Sigmoid colon (tissue), 7 donors: ENCODE results near the gene SMARCC1. TPM values are rescaled to one million over a fixed set of nuclear protein-coding genes. Genes with fewer than 3 reads are reported as not detected.
A peak's percentile ranks its signal among the peaks of the same experiment; 100 is the strongest.

Experiments used
- DNase-seq: peaks from one replicate; pipeline ENCODE4 v3.0.0-alpha.2; 2019
- H3K27ac ChIP-seq, 4 donors: fragments of 200-600 bp; sonication (generic); one replicate each; pipeline ENCODE4 v1.5.1; 2016 to 2019; ENCODE audit warnings: mild to moderate bottlenecking in 1 of 4
- H3K27me3 ChIP-seq, 3 donors: fragments of 200-600 bp; sonication (generic); one replicate each; pipeline ENCODE4 v1.5.1; 2019; ENCODE audit warnings: mild to moderate bottlenecking in 1 of 3
- H3K36me3 ChIP-seq, 4 donors: fragments of 200-600 bp; sonication (generic); one replicate each; pipeline ENCODE4 v1.5.1; 2016 to 2019
- H3K4me1 ChIP-seq, 4 donors: fragments of 200-600 bp; sonication (generic); one replicate each; pipeline ENCODE4 v1.5.1; 2017 to 2019
- H3K4me3 ChIP-seq, 4 donors: fragments of 200-600 bp; sonication (generic); one replicate each; pipeline ENCODE4 v1.5.1; 2017 to 2019; ENCODE audit warnings: mild to moderate bottlenecking in 2 of 4, moderate library complexity in 1 of 4
- H3K9me3 ChIP-seq, 4 donors: fragments of 200-600 bp in 3 of 4; sonication (generic) in 3 of 4; one replicate each; pipeline versions ENCODE4 v1.5.1 to v1.6.1; 2013 to 2019
- CTCF ChIP-seq, 4 experiments: fragments of 450-650 bp in 3 of 4; fragments of 200-600 bp in 1 of 4; IDR thresholded peaks; one replicate each; pipeline ENCODE4 v1.5.1; 2016 to 2019; ENCODE audit warnings: antibody characterized with exemption in 4 of 4, mild to moderate bottlenecking in 3 of 4, moderate library complexity in 2 of 4
- EP300 ChIP-seq, 4 donors: sonication (generic); formaldehyde crosslinking; IDR thresholded peaks; one replicate each; pipeline ENCODE4 v1.6.1; 2017; ENCODE audit warnings: antibody characterized with exemption in 4 of 4
- POLR2A ChIP-seq, 2 donors: fragments of 450-650 bp; IDR thresholded peaks; one replicate each; pipeline ENCODE4 v1.6.1; 2016; ENCODE audit warnings: antibody characterized with exemption in 2 of 2, mild to moderate bottlenecking in 2 of 2, moderate library complexity in 2 of 2
- POLR2AphosphoS5 ChIP-seq, 4 donors: sonication (generic); formaldehyde crosslinking; IDR thresholded peaks; one replicate each; pipeline ENCODE4 v1.6.1; 2017; ENCODE audit warnings: antibody characterized with exemption in 4 of 4
- WGBS, 2 donors: extraction: QIAGEN DNeasy Blood & Tissue Kit; methylation state at CpG; one replicate each; pipeline ENCODE4 v1.1.7; 2013; 5-methylcytosine and 5-hydroxymethylcytosine counted together
- intact Hi-C: fragments of 100-400 bp; cut with DNase I; formaldehyde crosslinking; loops from one replicate; pipeline ENCODE4 v1.15.1; 2023
- polyA plus RNA-seq, 3 donors: library from polyadenylated mRNA; stranded (reverse); fragments of 200-250 nt; gene quantifications; one replicate each; pipeline ENCODE4 v1.2.3, GENCODE V29; 2013
- total RNA-seq, 4 donors: library from RNA; depleted of rRNA; stranded (reverse); fragments of >200 nt; gene quantifications; one replicate each; pipeline ENCODE4 v1.1.0, GENCODE V29; 2016
- donor health status: healthy with polysubstance abuse.
- donor health status: Bipolar disorder and iron deficiency.
- donor health status: healthy.

The SMARCC1 gene
- total and polyA plus RNA-seq, 7 donors: 11.1 to 57.3 (median 43.9) TPM

GRCh38 chr3:47778746-47779145 lies 2.9 kb downstream of the SMARCC1 start:
- Histone ChIP-seq H3K4me3 (no peak overlapping the region), H3K27ac (no peak overlapping the region), H3K36me3 (no peaks in the 10 kb centered on the region), H3K27me3 (no peaks in the 10 kb centered on the region), H3K9me3 (no peaks in the 10 kb centered on the region), H3K4me1 (peaks cover 0 to 43% (median 29%) of the 10 kb centered on the region in 4 donors)
- 85 to 94% methylated on average over 3 of the region's 3 CpGs for WGBS, 2 donors
- TF ChIP-seq POLR2AphosphoS5 (IDR thresholded peaks at IDR 0.05) (no peak), EP300 (IDR thresholded peaks at IDR 0.05) (no peak), POLR2A (IDR thresholded peaks at IDR 0.05) (no peak), CTCF (IDR thresholded peaks at IDR 0.05) (no peak)
- intact Hi-C loops: no loop called here
- peak; percentile 24 for DNase-seq

- intact Hi-C loops: no loop called here
- 82 to 88% methylated on average over 8 of the region's 8 CpGs for WGBS, 2 donors
Observed at GRCh38 chr3:47772788-47773187, 8.9 kb downstream of the SMARCC1 start.

GRCh38 chr3:47772047-47772446 lies 9.6 kb downstream of the SMARCC1 start:
- peak; percentile 7 for DNase-seq
- Histone ChIP-seq H3K4me3 (no peak overlapping the region), H3K36me3 (peaks cover 0 to 25% (median 13%) of the 10 kb centered on the region in 4 donors), H3K27me3 (no peaks in the 10 kb centered on the region), H3K4me1 (peaks cover 0 to 20% (median 9%) of the 10 kb centered on the region in 4 donors), H3K27ac (no peak overlapping the region), H3K9me3 (no peaks in the 10 kb centered on the region)
- 98 to 99% methylated on average over 8 of the region's 8 CpGs for WGBS, 2 donors
- TF ChIP-seq EP300 (IDR thresholded peaks at IDR 0.05) (no peak), CTCF (IDR thresholded peaks at IDR 0.05) (no peak), POLR2AphosphoS5 (IDR thresholded peaks at IDR 0.05) (no peak), POLR2A (IDR thresholded peaks at IDR 0.05) (no peak)
- intact Hi-C loops: no loop called here

More at GRCh38 chr3:47772788-47773187, 8.9 kb downstream of the SMARCC1 start:
- DNase-seq: peak; percentile 39
- no peaks in the 10 kb centered on the region for H3K27me3 ChIP-seq
- H3K27ac ChIP-seq: peak overlapping the region in 1 of 4 donors; percentile 12
- H3K36me3 ChIP-seq: peaks cover 0 to 25% (median 13%) of the 10 kb centered on the region in 4 donors
- no peaks in the 10 kb centered on the region for H3K9me3 ChIP-seq
- no peak overlapping the region for H3K4me3 ChIP-seq
- TF ChIP-seq CTCF (IDR thresholded peaks at IDR 0.05): no peak
- TF ChIP-seq EP300 (IDR thresholded peaks at IDR 0.05): no peak
- TF ChIP-seq POLR2AphosphoS5 (IDR thresholded peaks at IDR 0.05): no peak
- no peak for TF ChIP-seq POLR2A (IDR thresholded peaks at IDR 0.05)
- peaks cover 0 to 20% (median 9%) of the 10 kb centered on the region in 4 donors for H3K4me1 ChIP-seq

GRCh38 chr3:47766186-47766585 lies 15.5 kb downstream of the SMARCC1 start:
- no peaks in the 10 kb centered on the region for H3K27me3 ChIP-seq
- no peak overlapping the region for H3K27ac ChIP-seq
- whole genome bisulfite sequencing, 2 donors: 90 to 92% methylated on average over 4 of the region's 4 CpGs
- no peaks in the 10 kb centered on the region for H3K9me3 ChIP-seq
- intact Hi-C loops: no loop called here
- TF ChIP-seq CTCF (IDR thresholded peaks at IDR 0.05) (no peak), POLR2A (IDR thresholded peaks at IDR 0.05) (no peak), POLR2AphosphoS5 (IDR thresholded peaks at IDR 0.05) (no peak), EP300 (IDR thresholded peaks at IDR 0.05) (no peak)
- H3K4me3 ChIP-seq: no peak overlapping the region
- DNase-seq: no peak
- H3K36me3 ChIP-seq: peaks cover 0 to 20% (median 3%) of the 10 kb centered on the region in 4 donors
- H3K4me1 ChIP-seq: peaks cover 0 to 13% (median 10%) of the 10 kb centered on the region in 4 donors

- peaks cover 0 to 10% (median 0%) of the 10 kb centered on the region in 4 donors for H3K36me3 ChIP-seq
- WGBS, 2 donors: 53 to 67% methylated on average over 4 of the region's 4 CpGs
- no peaks in the 10 kb centered on the region for H3K27me3 ChIP-seq
- H3K4me1 ChIP-seq: peaks cover 0 to 13% (median 10%) of the 10 kb centered on the region in 4 donors
- no peak overlapping the region for H3K4me3 ChIP-seq
- intact Hi-C loops: no loop called here
- TF ChIP-seq CTCF (IDR thresholded peaks at IDR 0.05) (no peak), POLR2A (IDR thresholded peaks at IDR 0.05) (no peak), EP300 (IDR thresholded peaks at IDR 0.05) (no peak), POLR2AphosphoS5 (IDR thresholded peaks at IDR 0.05) (no peak)
- H3K27ac ChIP-seq: no peak overlapping the region
- DNase-seq: no peak
- no peaks in the 10 kb centered on the region for H3K9me3 ChIP-seq
Observed at GRCh38 chr3:47762233-47762632, 19.5 kb downstream of the SMARCC1 start.
